HG03039 (cell line): Measurements from ENCODE around the gene PTRHD1.

ENCODE experiments used
- ATAC-seq: cut with Tn5 transposase; IDR thresholded peaks from one replicate; pipeline ENCODE4 v1.9.1; 2021; ENCODE audit warnings: mild to moderate bottlenecking, moderate library complexity; ENCODE audit not compliant: unreplicated experiment

Gene PTRHD1

DNA sequence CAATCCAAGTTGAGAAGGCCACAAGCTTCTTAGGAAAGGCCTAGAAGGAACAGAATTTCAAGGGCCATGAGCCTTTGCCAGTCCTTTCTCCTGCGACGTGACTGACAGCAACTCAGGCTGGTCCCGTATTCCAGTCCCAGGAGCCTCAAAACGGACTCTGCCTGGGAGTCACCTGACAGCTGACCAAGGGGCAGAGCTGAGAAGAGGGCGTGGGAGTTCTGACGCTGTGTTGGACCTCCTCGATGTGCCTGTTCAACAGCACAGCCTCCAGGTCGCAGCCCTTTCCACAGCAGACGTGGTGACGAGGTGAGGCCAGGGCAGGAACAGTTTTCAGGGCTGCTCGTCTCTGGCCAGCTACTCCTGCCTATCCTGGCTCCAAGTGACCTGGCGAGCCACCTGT, 37.6 kb upstream of the PTRHD1 start:
- ATAC-seq: no peak

DNA sequence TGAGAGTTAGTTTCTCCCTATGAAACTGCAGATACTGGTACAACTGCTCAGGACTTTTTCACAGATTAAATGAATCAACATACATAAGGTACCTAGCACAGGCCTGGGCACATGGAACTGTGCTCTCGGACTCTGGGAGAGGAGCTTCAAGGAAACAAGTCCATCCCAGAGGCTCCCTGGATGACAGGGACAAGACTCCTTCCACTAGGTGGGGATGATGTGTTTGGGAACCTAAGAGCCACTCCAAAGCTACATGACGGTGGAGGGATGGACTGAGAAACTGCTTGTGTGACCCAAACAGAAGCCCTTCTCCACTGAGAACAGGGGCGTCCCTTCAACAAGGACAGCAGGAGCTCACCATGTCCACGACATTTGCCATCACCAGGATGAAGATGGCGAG, 37.2 kb upstream of the PTRHD1 start:
- no peak for ATAC-seq

- no peak for ATAC-seq
Observed at GRCh38 chr2:24828238-24828996, 35.2 kb upstream of the PTRHD1 start.

DNA sequence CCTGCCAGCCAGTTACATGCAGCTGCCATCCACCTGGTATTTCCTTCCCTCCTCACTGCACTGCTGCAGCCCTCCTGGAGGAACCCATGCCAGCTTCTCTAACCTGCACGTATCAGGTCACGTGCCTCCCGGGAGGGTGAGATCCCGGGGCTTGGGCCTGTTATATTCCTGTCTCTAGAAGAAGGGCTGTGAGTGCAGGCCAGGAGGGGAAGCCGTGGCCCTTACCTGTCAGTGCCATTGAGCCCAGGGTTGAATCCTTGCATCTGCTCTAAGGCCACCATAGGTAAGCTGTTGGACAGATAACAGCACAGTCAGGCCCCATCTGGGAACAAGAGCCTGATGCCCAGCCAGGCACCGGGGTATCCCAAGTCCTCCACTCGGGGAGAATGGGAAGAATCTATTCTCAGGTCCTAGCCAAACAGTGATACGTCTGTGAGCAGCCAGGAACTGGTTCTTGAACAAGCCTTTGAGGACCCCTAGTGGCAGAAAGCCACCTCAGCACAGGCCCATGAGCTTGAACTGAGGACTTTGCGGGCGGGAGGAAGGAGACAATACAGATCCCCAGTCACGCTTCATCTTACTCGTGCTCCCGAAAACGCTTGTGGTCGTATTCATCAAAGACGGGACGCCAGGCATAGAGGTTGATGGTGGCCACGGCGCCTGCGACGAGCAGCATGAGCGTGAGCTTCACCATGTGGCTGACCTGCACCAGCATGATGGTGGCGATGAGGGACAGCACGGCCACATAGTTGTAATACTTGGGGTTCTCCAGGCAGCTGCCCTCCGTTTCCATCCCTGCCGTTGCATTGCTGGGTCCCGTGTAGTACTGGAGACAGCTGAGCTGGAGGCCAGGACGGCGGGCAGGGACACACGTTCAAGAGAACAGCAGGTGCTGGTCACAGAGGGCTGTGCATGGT, 34.4 kb upstream of the PTRHD1 start:
- peak; percentile 64 for ATAC-seq

GRCh38 chr2:24826773-24827145, 33.6 kb upstream of the PTRHD1 start:
- ATAC-seq: no peak

DNA sequence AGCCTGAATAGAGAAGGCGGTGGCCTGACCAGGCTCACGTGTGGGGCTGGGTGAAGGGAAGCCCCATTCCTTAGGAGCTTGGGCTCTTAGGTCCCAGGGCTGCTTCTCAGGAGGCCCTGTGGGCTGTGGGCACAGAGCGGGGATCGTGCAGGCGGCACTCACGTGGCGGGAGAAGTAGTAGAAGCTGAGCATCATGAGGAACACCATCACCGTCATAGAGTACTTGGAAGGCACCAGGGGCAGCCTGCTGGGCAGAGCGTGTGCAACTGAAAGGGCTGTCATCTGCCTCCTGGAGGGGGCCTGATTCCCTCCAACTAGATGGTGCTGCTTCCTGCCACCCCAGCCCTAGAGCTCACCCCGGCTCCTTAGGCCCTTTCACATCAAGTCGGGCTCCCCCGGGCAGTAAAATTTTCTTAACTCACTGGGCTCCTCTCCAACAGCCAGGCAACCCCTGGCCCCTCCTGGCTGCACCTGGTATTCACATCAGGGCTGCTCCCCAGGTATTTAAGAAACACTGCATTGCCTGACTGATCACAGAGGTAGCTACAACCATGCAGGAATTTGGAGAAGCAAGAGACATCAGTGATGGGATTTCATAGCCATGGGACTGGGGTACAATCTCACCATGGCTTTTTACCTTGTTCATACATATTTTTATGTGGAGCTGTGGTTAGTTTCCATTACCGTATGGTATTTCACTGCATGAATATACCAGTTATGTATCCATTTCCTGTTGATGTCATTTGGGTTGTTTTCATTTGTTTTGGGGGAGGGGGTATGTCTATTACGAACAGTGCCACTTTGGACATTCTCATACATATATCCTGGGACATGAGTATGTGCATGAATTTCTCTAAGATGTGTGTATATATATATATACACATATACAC, 32.9 kb upstream of the PTRHD1 start:
- no peak for ATAC-seq

DNA sequence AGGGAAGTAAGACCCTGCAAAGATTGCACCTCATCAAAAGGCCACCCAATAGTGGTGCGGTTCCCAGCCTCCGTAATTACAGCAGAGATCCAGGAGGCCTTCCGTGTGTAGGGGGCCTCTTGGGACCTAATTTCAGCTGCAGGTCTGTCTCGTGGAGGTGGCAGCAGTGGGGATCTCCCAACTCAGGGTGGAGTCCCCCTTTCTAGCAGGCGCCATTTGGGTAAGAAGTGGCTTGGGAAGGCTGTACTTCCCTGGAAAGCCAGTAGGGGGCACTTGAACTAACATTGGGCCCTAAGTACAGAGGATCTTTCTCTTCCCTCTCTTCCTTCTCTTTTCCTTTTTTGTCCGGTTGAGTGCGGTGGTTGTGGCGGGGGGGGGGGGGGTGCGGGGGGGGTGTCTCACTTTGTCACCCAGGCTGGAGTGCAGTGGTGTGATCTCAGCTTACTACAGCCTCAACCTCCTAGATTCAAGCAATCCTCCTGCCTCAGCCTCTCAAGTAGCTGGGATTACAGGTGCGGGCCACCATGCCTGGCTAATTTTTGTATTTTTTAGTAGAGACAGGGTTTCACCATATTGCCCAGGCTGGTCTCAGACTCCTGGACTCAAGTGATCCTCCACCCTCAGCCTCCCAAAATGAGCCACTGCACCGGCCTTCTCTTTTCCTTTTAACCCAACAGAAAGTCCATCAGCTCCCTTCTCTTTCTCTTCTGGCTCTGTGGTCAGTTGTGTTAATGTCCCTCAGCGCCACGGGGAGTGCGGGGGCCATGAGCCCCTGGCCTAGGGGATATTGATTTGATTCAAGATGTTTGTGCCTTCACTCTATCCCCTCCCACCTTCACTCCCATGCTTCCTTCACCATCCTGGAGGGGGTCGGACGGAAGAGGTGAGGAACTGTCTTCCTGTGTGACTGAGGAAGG, 32.0 kb upstream of the PTRHD1 start:
- ATAC-seq: no peak

- ATAC-seq: no peak
Observed at GRCh38 chr2:24824071-24824588, 30.9 kb upstream of the PTRHD1 start.

DNA sequence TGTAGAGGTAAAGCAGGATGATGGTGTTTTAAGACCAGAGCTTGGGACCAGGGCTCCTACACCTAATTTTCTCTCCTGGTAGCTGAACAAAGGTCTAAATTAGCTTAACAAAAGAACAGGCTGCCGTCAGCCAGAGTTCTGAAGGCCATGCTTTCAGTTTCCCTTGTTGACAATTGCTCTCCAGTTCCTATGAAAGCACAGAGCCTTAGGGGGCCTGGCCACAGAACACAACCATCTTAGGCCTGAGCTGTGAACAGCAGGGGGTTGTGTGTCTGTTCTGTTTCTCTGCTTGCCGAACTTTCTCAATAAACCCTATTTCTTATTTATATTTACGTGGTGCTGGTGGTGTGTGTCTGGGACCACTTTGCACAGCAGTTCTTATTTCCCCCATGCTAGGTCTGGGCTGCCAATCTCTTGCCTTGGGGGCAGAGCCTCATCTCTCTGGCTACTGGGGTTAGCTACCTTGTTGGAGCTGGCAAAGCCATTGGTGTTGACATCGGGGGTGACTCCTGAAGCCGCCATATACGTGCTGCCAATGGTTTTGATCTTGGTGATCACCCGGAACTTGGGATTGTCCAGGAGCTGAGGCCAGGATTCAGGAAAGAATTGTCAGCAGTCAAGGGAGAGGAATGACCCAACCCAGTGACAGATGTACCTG, 29.0 kb upstream of the PTRHD1 start:
- ATAC-seq: no peak

- ATAC-seq: no peak
Observed at GRCh38 chr2:24821433-24821891, 28.3 kb upstream of the PTRHD1 start.

GRCh38 chr2:24820598-24821432, 27.6 kb upstream of the PTRHD1 start:
- ATAC-seq: no peak

DNA sequence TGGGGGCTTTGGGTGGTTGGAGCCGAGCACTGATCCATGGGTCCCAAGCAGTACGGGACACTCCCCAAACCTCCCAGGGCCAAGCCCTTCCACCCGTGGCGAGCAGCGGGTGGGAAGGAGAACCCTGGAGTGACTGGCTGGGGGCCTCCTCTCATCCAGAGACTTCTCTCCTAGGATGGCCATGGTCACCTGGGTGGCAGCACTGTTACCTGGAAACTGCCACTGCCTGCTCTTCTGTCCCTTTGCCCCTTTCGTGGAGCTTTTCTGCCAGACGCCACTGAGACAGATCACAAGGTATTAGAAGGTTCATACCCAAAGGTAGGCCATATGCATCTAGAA, 27.0 kb upstream of the PTRHD1 start:
- ATAC-seq: no peak

GRCh38 chr2:24819442-24820174, 26.4 kb upstream of the PTRHD1 start:
- ATAC-seq: no peak

GRCh38 chr2:24818721-24819167, 25.6 kb upstream of the PTRHD1 start:
- no peak for ATAC-seq

DNA sequence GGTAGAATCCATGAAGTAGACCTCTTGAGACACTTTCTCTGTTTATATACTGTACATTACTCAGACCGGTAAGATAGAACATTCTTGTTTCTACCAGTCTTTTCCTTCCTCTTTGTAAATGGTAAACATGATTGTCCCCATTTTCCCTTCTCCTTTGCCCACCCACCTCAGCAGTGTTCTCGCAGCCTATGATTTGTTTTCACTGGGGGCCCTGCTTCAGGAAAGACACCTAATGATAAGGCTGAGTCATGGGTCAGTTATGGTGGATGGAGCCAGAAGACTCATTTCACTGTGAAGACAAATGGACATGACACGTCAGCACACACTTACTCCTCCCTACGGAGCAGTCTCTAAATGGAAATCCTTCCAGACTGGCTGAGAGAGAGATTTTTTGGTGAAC, 23.7 kb upstream of the PTRHD1 start:
- ATAC-seq: no peak

- no peak for ATAC-seq
Observed at GRCh38 chr2:24816404-24816803, 23.2 kb upstream of the PTRHD1 start.

DNA sequence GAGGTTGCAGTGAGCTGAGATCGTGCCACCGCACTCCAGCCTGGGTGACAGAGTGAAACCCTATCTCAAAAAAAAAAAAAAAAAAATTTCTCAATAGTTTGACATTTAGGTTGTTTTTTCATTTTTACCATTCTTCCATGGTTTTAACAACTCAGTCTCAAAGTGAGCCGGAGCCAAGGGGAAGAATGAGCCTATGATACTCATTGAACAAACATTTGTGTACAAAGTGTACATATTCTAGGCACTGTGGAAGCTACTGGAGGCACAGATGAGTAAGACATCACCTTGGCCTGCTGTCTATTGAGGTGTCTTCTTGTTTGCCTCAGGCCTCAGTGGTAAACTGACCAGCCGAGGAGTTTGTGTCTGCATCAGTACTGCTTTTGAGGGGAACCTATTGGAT, 22.0 kb upstream of the PTRHD1 start:
- no peak for ATAC-seq

GRCh38 chr2:24814516-24814915, 21.3 kb upstream of the PTRHD1 start:
- no peak for ATAC-seq
